Ramos (cell line): Measurements from ENCODE around the gene PWWP2A.
"Not testable (repeated sequence)": the region's sequence is repeated elsewhere in the genome, so short reads cannot be mapped to it uniquely, and the experiment has no call there.

Experiments
- in situ Hi-C: fragments of 300-500 bp; cut with MboI; formaldehyde crosslinking; loops from one replicate; pipeline ENCODE4 v1.14.3; 2022; ENCODE audit warnings: low sequenced_read_pairs; ENCODE audit not compliant: unreplicated experiment

PWWP2A gene, protein sequence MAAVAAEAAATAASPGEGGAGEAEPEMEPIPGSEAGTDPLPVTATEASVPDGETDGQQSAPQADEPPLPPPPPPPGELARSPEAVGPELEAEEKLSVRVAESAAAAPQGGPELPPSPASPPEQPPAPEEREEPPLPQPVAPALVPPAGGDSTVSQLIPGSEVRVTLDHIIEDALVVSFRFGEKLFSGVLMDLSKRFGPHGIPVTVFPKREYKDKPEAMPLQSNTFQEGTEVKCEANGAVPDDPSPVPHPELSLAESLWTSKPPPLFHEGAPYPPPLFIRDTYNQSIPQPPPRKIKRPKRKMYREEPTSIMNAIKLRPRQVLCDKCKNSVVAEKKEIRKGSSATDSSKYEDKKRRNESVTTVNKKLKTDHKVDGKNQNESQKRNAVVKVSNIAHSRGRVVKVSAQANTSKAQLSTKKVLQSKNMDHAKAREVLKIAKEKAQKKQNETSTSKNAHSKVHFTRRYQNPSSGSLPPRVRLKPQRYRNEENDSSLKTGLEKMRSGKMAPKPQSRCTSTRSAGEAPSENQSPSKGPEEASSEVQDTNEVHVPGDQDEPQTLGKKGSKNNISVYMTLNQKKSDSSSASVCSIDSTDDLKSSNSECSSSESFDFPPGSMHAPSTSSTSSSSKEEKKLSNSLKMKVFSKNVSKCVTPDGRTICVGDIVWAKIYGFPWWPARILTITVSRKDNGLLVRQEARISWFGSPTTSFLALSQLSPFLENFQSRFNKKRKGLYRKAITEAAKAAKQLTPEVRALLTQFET

DNA sequence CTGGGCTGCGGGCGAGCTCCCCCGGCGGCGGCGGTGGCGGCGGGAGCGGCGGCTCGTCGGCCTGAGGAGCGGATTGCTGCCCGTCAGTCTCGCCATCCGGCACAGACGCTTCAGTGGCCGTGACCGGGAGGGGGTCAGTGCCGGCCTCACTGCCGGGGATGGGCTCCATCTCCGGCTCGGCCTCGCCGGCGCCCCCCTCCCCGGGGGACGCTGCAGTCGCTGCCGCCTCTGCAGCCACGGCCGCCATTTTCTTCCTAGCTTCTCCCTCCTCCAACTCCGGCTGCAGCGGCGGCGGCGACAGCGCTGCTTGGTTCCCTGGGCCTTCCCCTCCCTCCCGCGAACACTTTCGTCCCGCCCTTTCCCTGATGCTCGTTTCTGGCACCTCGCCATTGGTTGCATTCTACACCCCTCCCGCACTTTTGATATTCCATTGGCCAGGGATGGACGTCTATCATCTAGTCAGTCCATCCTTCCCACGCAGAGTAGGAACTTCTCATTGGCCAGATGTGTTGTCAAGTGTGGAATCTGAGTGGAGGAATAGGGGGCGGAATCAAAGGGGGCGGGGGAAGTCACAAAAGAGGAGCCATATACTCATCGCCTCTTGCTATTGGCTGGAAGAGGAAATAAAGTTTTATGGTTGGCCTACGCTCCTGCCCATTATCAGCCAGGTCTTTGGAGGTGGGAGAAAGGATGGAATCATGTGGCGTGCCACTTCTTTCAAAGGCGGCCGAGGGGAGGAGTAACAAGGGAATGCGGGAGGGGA is at the start of gene PWWP2A:
Gene PWWP2A, minus strand, starts transcription at position 309 of the 763 bp plus-strand sequence. Its CDS starts 62 bp downstream, at position 247.
- in situ Hi-C loops, result no loop called here

- in situ Hi-C loops, result no loop called here
Measured at GRCh38 chr5:160167624-160168165, 48.4 kb upstream of the PWWP2A start.

DNA sequence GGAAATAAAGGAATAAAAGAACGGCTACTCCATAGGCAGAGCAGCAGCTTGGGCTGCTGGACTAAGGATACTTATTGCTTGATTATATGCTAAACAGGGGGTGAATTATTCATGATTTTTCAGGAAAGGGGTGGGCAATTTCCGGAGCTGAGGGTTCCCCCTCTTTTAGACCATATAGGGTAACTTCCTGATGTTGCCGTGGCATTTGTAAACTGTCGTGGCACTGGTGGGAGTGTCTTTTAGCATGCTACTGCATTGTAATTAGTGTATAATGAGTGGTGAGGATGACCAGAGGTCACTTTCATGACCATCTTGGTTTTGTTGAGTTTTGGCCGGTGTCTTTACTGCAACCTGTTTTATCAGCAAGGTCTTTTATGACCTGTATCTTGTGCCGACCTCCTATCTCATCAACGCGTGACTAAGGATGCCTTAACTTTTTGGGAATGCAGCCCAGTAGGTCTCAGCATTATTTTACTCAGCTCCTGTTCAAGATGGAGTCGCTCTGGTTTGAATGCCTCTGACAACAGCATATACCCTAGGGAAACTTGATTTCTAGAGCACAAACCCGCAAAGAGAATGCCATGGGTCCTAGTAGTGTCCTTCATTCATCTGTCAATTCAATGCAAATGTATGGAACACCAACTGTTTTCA is 47.8 kb upstream of the PWWP2A start:
- in situ Hi-C loops, result no loop called here

DNA sequence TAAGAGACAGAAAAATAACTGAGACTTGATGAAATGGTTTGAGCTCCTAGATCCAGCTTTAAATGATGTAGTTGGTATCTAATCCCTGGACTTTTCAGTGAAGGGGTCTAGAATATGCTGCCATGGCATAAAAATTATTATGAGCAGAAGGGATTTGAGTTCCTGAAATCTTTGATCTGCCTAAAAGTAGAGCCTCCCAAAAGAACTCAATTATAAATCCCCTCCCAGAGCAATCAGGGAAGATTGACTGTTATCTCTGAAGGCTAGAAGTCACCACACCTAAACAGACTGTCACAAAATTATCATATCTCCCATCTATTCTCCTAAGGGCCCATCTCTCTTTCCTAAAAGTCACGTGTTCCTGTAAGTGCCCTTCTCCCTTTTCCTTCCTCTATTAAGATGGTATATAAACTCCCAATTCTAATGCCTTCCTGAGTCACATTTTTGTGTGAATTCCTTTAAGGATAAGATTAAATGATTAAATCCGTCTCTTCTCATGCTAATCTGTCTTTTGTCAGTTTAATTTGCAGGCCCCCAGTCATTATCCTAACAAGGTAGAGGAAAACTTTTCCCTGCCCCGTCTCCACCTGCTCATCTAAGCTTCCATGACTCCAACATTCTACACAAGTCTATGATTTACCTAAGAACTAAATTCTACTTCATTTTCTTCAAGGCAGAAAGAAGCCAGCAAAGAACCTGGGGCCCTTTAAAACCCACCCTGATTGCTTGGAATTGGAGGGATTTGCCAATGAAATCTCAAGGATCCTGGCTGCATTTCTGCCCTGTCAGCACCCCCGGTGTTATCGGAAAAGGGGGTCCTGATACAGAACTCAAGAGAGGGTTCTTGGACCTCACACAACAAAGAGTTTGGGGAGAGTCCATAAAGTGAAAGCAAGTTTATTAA is 47.1 kb upstream of the PWWP2A start:
- in situ Hi-C loops, result no loop called here

DNA sequence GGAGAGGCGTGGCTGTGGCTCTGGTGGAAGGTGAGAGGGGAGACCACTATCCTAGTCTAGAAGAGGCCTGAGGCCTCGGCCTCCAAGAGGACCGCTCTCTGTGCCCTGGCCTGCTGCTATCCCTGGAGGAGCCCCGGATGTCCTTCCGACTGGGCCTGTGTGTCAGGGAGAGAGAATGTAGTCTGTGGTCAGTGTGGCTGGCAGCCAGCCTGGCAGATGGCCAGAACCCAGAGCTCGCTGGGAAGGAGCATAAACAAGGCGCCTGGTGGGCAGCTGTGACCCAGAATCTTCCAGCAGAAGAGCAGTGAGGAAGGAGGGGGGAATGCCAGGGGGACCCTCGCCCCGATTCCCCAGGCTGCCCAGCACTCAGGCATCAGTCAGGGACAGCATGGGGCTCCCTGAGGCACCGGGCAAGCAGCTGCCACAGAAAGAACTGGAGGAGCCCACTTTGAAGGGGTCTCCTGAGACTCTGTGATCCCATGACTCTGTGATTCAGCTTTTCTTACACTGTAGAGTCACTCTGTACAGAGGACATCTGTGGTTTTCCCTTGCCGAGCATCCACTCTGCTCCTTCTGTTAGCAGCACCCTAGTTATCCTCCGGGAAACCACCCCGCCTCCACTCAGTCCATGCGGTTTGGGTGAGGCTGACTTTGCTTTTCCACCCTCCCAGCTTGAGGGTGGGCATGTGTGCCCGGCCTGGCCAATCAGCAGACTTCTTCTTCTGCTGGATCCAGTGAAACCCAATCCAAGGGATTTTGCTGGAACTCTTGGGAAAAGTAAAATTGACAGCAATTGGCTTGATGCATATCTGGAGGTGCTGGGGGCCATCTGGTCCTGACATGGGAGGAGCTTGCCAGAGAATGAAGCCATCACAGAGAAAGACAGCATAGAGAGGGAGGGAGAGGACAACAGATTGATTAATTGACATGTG is 46.2 kb upstream of the PWWP2A start:
- in situ Hi-C loops, result no loop called here

GRCh38 chr5:160162910-160163309 is 43.7 kb upstream of the PWWP2A start:
- in situ Hi-C loops, result no loop called here

- in situ Hi-C loops, result no loop called here
Measured at GRCh38 chr5:160161626-160162025, 42.4 kb upstream of the PWWP2A start.

GRCh38 chr5:160160875-160161274 is 41.6 kb upstream of the PWWP2A start:
- in situ Hi-C loops, result not testable (repeated sequence)

DNA sequence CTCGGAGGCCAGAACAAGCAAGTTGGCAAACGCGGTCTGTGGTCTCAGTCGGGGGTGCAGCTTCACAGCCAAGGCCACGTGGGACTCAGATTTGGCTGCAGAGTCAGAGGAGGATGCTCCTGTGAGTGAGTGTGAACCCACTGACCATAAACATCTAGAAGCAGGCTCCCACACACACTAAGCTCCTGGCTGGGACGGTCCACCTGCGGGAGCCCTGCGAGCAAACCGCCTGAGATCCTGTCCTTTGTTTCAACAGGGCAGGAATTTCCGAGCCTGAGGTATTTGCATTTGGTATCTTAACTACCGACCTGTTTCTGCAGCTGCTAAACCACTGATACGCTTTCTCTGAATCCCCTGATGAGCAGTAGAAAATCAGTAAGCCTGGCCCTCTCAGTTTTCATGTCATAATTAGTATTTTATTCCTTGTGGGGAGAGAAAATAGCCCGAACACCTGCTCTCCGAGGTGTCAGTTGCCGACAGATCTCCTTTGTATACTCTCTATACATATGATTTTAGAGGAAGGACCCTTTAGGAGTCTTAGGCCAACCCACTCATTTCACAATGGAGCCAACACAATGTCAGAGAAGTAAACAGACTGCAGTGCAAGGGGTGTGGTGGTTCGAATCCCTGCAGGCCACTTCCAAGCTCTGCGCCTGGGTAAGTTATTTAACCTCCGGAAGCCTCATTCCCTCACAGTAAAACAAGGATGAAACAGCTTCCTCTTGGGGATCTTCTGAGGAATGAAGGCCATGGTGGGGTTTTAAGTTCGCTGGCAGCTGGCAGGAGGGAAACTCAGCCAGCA is 40.9 kb upstream of the PWWP2A start:
- in situ Hi-C loops, result no loop called here

DNA sequence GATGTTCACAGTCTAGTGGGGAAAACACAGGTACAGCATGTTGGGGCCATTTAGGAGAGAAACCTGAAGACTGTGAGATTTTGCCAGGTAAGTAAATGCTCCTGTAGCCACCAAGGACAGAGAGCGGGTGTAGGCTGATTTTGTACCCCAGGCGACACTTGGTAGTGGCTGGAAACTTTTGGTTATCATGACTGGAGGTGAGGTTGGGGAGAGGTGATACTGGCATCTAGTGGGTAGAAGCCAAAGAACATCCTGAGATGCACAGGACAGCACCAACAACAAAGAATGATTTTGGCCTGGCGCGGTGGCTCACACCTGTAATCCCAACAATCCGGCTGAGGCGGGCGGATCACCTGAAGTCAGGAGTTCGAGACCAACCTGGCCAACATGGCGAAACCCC is 38.8 kb upstream of the PWWP2A start:
- in situ Hi-C loops, result no loop called here

DNA sequence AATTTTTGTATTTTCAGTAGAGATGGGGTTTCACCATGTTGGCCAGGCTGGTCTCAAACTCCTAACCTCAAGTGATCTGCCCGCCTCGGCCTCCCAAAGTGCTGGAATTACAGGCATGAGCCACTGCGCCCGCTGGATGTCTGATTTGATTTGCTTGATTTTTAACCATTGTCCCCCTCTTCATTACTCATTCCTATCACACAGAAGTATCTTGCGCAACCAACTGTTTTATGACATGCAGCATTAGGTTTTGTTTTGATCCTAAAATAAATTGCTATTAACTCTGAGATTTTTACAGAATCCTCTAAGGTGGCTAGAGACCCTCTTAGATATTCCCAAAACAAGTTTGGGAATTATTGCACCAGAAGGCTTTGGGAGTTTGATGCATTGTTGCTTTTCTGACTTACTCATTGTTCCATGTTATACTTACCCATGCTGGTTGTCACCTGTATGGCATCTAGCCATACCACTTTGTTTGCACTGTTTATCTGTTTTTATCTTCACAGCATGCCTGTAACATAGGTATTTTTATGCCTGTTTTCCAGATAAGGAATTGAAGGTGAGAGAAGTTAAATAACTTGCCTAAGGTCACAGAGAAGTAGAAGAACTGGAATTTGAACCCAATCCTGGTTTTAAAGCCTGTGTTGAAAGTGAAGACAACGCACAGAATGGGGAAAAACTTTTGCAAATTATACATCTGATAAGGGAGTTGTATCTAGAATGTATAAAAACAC is 35.9 kb upstream of the PWWP2A start:
- in situ Hi-C loops, result no loop called here

GRCh38 chr5:160152901-160153300 is 33.7 kb upstream of the PWWP2A start:
- in situ Hi-C loops, result no loop called here

DNA sequence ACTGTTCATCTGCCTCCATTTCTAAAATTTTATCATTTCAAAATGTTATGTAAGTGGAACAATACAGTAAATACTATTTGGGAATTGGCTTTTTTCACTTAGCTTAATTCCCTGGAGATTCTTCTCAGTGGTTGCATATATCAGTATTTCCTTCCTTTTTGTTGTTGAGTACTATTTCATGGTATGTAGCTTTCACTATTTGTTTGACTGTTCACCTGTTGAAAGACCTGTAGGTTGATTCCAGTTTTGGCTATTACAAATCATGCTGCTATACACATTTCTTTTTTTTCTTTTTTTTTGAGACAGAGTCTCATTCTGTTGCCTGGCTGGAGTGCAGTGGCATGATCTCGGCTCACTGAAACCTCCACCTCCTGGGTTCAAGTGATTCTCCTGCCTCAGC is 33.0 kb upstream of the PWWP2A start:
- in situ Hi-C loops, result no loop called here

DNA sequence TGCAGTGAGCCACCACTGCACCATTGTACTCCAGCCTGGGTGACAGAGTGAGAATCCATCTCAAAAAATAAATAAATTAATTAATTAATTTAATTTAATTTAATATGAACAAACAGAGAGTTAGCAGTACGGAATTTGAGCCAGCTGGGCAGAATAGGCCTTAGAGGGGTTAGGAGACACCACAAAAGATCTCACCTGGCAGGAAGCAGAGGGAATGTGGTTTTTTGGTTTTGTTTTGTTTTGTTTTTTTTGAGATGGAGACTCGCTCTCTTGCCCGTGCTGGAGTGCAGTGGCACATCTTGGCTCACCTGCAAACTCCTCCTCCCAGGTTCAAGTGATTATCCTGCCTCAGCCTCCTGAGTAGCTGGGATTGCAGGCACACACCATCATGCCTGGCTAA is 31.8 kb upstream of the PWWP2A start:
- in situ Hi-C loops, result no loop called here

GRCh38 chr5:160150381-160150780 is 31.1 kb upstream of the PWWP2A start:
- in situ Hi-C loops, result no loop called here

DNA sequence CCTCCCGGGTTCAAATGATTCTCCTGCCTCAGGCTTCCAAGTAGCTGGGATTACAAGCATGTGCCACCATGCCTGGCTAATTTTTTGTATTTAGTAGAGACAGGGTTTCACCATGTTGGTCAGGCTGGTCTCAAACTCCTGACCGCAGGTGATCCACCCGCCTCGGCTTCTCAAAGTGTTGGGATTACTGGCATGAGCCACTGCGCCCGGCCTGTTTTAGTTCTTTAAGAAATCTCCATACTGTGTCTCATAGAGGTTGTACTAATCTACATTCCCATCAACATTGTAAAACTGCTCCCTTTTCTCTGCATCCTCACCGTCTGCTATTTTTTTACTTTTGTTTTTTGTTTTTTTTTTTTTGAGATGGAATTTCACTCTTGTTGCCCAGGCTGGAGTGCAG is 25.2 kb upstream of the PWWP2A start:
- in situ Hi-C loops, result not testable (repeated sequence)

- in situ Hi-C loops, result no loop called here
Measured at GRCh38 chr5:160134332-160134731, 15.1 kb upstream of the PWWP2A start.
